GM21723 (cell line): ENCODE measurements around the gene FGF18.
A peak's percentile ranks its signal among the peaks of the same experiment; 100 is the strongest.
"Not testable (repeated sequence)": the region's sequence is repeated elsewhere in the genome, so short reads cannot be mapped to it uniquely, and the experiment has no call there.

Experiments
- ATAC-seq: cut with Tn5 transposase; IDR thresholded peaks from one replicate; pipeline ENCODE4 v1.9.1; 2021; ENCODE audit warnings: mild to moderate bottlenecking, moderate library complexity; ENCODE audit not compliant: unreplicated experiment

FGF18 gene, protein sequence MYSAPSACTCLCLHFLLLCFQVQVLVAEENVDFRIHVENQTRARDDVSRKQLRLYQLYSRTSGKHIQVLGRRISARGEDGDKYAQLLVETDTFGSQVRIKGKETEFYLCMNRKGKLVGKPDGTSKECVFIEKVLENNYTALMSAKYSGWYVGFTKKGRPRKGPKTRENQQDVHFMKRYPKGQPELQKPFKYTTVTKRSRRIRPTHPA

DNA sequence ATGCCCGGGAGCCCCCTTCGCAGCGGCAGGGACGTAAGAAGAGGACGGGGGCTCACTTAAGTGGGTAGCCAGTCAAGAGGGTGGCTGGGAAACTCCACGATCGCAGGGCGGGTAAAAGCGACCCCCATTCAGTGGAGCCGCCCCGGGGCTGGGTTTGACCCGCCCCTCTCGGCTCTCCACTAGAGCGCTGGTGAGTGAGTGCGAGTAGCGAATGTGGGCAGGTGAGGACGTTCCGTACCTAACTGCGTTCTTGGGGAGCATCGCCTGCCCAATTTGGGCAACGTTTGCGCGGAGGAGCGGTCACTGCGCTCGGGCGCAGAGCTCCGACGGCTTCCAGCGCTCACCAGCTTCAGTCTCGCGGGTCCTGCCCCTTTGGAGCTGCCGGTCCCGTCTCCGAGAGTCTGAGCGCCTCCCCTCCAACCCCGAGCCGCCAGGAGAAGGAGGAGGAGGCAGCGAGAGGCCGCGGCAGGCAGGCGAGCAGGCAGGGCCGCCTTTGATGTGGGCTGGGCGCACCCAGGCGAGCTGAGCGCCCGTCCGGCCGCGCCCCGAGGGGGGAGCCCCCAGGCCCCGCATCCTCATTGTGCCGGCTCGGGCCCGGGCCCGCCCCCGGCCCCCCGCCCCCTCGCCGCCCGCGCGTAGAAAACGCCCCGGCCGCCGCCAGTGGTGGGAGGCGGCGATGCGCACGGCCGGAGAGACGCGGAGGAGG is at the start of gene FGF18:
Gene FGF18 (plus strand): TSS at position 666 of the 706 bp plus-strand sequence. CDS start 553 bp downstream, outside the sequence.
- peak; percentile 45 for ATAC-seq

DNA sequence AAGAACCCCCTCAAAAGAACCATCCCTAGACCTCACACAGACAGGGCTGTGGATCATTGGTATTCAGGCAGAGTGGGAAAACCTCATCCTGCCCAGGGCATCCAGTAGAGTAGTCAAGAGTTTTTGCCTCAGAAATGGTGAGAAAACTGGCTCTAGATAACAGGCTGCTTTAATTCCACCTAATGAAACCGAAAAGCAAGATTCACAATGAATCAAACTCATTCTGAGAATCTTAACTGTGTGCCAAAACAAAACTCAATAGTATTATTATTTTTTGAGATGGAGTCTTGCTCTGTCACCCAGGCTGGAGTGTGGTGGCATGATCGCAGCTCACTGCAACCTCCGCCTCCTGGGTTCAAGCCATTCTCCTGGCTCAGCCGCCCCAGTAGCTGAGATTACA is 49.5 kb upstream of the FGF18 start:
- ATAC-seq: no peak

DNA sequence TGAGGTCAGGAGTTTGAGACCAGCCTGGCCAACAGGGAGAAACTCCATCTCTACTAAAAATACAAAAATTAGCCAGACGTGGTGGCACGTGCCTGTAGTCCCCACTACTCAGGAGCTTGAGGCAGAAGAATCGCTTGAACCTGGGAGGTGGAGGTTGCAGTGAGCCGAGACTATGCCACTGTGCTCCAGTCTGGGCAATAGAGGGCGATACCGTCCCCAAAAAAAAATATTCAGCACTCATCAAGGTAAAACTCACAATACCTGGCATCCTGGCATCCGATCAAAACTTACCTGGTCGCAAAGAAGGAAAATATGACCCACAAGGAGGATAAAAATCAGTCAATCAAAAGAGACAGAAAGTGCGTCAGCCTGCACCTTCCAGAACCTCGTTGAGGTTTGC is 48.6 kb upstream of the FGF18 start:
- ATAC-seq: not testable (repeated sequence)

DNA sequence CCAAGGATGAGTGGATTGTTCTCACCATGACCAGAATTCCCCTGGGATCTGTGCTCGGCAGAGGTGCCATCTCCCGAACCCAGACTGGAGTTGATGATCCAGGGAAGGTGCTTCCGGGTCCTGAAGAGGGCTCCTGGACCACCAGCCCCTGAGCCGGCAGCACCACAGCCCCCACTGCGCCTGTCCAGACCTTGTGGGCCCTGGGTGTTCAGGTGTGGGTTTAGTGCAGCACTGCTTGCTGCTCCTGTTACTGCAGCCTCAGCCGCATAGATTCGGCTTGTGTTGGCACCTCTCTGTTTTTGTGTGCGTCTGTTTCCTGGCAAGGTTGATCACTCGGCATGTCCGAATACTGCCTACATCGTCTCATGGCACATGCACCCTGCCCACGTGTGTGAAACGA is 48.1 kb upstream of the FGF18 start:
- no peak for ATAC-seq

DNA sequence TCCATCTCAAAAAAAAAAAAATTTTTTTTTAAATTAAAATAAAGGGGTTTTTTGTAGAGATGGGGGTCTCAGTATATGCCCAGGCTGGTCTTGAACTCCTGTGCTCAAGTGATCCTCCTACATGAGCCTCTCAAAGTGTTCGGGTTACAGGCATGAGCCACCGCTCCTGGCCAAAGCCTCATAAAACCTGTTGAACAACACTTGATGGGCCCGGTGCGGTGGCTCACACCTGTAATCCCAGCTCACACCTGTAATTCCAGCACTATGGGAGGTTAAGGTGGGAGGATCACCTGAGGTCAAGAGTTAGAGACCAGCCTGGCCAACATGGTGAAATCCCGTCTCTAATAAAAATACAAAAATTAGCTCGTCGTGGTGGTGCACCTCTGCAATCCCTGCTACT is 39.5 kb upstream of the FGF18 start:
- no peak for ATAC-seq

DNA sequence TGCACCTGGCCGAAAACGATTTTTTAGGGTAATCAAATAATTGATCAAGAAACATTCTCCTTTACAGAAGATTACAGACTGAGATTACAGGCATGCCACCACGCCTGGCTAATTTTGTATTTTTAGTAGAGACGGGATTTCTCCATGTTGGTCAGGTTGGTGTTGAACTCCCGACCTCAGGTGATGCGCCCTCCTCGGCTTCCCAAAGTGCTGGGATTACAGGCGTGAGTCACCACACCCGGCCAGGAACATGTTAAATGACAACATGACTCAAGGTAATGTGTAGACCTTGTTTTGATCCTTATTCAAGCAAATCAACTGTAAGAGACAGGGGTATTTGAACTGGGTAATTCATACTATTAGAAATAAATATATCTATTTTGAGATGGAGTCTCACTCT is 35.0 kb upstream of the FGF18 start:
- not testable (repeated sequence) for ATAC-seq

DNA sequence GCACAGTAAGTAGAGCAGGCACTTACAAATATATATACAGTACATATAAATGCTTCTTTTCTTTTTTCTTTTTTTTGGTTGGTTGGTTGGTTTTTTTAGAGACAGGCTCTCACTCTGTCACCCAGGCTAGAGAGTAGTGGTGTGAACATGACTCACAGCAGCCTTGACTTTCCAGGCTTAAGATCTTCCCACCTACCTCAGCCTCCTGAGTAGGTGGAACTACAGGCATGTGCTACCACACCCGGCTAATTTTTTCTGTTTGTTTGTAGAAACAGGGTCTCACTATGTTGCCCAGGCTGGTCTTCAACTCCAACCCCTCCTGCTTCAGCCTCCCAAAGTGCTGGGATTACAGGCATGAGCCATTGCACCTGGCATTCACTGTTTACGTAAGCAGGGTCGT is 34.4 kb upstream of the FGF18 start:
- not testable (repeated sequence) for ATAC-seq

DNA sequence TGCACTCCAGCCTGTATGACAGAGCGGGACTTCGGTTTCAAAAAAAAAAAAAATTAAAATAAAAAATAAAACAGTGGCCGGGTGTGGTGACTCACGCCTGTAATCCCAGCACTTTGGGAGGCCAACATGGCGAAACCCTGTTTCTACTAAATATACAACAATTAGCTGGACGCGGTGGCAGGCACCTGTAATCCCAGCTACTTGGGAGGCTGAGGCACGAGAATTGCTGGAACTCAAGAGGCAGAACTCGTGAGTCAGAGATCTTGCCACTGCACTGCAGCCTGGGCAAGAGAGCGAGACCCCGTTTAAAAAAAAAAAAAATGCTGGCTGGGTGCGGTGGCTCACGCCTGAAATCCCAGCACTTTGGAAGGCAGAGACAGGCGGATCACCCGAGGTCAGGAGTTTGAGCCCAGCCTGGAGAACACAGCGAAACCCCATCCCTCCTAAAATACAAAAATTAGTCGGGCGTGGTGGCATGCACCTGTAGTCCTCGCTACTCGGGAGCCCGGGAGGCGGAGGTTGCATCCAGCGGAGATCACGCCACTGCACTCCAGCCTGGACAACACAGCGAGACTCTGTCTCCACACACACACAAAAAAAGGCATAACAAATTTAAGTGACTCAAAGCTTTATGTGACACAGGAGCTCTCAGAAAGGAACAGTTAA is 33.3 kb upstream of the FGF18 start:
- ATAC-seq: no peak

DNA sequence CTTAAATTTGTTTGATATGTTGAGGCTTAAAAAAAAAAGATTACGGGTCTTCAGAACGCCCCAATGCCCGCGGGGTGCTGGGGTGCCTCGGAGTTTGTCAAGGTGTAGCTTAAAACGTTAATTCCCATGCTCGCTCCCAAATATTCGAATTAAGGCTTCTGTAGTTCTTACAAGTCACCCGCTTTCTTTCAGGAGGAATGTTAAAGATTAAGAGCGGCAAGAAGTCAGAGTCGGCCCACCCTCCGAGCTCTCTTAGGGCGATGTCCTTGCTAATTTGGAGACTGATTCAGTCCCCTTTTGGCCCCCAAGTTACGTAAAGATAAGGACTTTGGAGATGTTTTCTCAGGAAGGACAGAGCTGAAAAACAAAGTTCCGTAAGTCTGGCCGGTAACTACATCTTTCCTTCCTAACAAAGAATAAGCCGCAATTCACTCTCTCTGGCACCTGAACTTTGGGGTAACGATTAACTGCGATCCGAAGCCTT is 32.5 kb upstream of the FGF18 start:
- ATAC-seq: peak; percentile 6

DNA sequence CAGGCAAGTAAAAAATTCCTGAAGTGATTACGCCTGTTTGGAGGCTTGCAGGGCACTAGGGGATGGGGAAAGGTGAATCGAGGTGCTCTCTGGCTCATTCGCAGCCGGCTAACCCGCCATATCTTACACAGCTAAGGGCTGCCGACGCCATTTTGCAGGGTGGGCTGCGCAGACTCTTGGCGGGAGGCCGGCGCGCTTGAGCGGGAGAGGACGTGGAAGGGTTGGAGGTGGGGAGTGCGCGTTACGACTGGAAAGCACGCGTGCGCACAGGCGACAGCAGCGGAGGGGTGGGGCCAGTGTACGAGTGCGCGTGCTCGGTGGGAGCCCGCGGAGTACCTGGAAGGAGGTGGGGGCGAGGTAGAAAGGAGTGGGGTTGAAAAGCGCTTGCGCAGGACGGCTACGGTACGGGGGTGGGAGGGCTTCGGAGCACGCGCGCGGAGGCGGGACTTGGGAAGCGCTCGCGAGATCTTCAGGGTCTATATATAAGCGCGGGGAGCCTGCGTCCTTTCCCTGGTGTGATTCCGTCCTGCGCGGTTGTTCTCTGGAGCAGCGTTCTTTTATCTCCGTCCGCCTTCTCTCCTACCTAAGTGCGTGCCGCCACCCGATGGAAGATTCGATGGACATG is 32.0 kb upstream of the FGF18 start, which contains the start of gene NPM1:
Gene NPM1 (plus strand): TSS at position 505 of the 625 bp plus-strand sequence. CDS start 100 bp downstream, at position 605.
- peak; percentile 76 for ATAC-seq

DNA sequence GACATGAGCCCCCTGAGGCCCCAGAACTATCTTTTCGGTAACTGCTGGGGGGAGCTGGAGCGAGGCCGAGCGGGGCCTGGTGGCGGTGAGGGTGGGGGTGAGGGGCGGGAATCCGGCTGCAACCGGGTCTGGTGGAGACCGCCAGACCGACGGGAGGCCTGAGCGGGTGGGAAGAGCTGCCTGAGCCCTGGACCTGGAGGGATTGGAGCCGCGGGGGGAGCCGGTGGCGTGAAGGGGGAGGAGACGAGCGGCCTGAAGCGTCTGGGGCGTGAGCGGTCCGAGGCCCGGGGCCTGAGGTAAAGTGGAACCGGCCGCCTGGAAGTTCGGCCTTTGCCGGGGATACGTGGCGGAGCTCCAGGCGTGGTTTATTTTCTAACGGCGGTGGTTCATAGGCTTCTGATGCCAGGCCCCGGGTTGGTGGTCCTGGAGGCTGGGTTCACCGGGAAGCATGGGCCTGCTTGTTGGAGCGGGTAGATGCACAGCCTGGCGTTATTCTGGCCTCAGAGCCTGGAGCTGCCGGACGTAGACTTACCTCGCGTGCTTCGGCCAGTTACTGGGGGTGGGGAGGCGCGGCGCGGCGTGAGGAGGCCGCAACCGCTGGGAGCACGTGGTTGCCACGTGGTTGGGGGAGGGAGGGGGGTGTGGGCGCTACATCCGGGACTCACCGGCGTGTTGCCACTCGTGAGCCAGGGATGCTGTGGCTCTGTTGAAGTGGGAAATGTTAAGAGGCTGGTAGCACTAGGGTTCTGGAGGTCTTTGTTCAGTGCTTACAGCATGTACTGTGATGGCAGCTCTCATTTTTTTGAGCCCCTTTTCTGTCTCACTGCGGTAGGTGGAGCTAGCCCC is 31.3 kb upstream of the FGF18 start:
- peak; percentile 43 for ATAC-seq

DNA sequence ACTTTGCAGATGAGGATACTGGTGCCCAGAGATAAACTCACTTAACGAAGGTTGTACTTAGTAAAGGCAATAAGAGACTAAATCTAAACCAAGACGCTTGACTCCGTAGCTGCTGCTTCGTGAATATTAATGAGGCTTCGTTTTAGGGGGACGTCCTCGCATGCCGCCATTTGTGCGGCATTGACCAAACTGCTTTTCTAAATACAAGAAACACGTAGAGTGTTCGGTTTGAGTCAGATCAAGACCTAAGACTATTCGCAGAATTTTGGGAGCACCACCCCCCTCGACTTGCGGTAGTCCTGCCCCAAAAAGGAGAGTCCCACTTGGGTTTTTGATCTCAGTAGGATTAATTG is 30.7 kb upstream of the FGF18 start:
- ATAC-seq: no peak

DNA sequence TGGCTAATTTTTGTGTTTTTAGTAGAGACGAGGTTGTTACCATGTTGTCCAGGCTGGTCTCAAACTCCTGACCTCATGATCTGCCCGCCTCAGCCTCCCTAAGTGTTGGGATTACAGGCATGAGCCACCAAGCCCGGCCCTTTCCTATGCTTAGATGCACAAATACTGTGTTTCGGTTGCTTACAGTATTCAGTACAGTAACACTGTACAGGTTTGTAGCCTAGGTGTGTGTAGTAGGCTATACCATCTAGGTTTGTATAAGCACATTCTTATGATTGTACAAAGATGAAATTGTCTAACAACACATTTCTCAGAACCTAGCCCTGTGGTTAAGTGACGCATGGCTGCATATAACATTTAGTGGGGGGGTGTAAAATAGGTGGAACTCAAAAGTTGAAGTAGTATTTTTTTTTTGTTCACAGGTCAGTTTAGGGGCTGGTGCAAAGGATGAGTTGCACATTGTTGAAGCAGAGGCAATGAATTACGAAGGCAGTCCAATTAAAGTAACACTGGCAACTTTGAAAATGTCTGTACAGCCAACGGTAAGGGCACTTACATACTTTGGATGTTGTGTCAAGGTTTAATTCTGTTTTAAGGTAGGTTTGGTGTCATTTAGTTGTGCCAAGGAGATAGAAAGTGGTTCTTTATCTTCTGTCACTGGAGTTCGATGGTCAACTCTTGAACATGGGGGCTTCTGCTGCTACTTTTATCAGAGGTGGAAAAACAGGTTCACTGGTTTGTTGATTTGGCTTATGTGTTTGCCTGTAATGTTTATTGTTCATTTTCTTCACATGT is 28.4 kb upstream of the FGF18 start:
- ATAC-seq: no peak

DNA sequence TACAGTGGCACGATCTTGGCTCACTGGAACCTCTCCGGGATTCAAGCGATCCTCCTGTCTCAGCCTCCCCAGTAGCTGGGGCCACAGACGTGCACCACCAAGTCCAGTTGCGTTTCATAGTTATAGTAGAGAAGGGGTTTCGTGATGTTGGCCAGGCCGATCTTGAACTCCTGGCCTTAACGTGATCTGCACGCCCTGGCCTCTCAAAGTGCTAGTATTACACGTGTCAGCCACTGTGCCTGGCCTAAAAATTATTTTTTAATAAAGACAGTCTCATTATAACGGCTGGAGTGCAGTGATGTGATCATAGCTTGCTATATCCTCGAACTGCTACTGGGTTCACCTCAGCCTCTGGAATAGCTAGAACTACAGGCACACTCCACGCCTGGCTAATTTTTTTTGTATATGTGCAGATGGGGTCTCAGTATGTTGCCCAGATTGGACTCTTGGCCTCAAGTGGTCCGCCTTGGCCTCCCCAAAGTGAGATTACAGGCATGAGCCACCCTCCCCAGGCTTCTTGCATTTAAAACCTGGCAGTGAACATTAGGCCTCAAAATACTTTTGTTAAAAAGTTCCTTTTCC is 27.4 kb upstream of the FGF18 start:
- no peak for ATAC-seq

DNA sequence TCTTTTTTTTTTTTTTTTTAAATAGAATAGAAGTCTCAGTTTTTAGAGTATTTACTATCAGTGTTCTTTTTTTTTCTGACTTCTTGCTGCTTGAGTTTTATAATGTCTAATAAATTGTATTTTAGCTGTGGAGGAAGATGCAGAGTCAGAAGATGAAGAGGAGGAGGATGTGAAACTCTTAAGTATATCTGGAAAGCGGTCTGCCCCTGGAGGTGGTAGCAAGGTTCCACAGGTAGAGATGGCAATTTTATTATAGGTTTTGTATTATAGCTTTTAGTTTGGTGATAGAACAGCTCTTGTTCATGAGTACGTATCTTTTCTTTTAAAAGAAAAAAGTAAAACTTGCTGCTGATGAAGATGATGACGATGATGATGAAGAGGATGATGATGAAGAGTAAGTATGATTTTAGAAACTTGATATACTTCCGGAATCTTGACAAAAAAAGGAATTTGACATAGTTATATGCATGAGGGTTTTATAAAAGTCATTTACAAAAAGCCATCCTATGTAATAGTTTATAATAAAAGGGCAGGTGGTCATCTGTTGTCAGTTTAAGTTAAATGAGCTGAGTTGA is 26.8 kb upstream of the FGF18 start:
- ATAC-seq: no peak

DNA sequence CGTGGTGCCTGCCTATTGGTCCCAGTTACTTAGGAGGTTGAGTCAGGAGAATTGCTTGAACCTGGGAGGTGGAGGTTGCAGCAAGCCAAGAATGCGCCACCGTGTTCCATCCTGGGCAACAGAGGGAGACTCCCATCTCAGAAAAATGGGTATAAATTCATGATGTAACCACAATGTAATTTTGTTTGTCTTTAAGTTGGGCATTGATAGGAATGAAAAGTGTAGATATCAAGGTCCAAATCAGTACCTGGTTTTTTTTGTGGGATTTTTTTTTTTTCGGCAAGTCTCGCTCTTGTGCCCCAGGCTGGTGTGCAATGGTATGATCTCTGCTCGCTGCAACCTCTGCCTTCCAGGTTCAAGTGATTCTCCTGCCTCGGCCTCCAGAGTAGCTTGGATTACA is 24.4 kb upstream of the FGF18 start:
- no peak for ATAC-seq

DNA sequence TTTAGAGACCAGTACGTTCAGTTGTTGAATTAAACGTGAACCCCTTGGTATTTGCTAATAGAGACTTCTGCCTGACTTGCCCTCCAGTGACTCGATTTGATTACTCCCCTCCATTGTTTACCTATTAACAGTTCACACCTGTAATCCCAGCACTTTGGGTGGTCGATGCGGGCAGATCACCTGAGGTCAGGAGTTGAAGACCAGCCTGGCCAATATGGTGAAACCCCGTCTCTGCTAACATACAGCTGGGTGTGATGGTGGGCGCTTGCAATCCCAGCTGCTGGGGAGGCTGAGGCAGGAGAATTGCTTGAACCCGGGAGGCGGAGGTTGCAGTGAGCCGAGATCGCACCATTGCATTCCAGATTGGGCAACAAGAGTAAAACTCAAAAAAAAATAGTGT is 22.9 kb upstream of the FGF18 start:
- not testable (repeated sequence) for ATAC-seq

DNA sequence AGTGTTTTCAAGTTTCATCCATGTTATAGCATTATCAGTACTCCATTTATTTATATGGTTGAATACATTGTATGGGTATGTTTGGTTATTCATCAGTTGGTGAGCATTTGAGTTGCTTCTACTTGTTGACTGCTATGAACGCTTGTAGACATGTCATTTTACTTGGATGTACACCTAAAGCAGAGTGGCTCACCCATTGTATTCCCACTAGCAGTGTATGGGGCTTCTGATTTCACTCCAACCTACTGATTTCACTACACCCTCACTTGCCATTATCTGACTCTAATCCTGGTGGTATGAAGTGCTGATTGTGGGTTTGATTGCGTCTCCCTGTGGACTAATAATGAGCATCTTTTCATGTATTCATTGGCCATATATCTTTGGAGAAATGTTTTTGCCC is 22.3 kb upstream of the FGF18 start:
- no peak for ATAC-seq

DNA sequence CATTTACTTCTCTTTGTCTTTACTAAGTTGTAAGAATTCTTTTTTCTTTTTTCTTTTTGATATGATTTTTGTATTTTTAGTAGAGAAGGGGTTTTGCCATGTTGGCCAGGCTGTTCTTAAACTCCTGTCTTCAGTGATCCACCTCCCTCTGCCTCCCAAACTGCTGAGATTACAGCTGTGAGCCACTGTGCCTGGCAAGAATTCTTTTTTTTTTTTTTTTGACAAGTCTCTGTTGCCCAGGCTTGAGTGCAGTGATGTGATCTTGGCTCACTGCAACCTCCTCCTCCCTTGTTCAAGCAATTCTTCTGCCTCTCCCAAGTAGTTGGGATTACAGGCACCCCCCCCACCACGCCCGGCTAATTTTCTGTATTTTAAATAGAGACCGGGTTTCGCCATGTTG is 21.8 kb upstream of the FGF18 start:
- no peak for ATAC-seq
